Measurements from ENCODE around the gene P4HB. TPM values are rescaled to one million over a fixed set of nuclear protein-coding genes. Genes with fewer than 3 reads are reported as not detected.

The P4HB gene
- total RNA-seq, 1 donor from 2014 or later = 1,272 TPM

DNA sequence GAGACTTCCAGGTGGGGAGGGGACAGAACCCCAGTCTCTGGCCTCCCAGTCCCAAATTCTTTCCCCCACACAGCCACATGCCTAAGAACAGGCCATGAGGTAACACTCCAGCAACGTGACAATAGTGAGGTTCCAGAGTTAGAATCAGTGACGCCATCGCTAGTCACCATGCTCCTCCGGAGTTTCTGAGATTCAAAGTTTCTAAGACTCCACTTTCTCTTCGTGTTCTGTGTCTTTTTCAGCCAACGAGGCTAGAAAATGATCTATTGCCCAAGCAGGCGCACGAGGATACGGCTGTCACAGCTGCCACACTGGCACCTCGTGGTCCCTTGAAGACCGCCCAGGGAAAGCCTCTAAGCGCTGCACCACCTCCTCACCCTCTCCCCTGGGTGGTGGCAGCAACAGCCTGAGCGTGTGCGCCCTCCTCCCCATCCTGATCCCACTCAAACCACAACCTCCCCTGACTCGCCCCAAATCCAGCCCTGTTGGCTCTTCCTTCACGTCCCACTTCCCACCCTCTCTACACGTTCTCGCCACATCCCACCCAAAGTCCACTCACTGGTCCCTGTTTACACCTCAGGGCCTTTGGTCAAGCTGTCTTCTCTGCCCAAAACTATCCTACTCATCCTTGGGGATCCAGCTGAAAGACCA, 28.3 kb downstream of the P4HB start:
- DNase-seq (ENCODE audit: low read depth) = no peak
- TF ChIP-seq, protein P1, sequence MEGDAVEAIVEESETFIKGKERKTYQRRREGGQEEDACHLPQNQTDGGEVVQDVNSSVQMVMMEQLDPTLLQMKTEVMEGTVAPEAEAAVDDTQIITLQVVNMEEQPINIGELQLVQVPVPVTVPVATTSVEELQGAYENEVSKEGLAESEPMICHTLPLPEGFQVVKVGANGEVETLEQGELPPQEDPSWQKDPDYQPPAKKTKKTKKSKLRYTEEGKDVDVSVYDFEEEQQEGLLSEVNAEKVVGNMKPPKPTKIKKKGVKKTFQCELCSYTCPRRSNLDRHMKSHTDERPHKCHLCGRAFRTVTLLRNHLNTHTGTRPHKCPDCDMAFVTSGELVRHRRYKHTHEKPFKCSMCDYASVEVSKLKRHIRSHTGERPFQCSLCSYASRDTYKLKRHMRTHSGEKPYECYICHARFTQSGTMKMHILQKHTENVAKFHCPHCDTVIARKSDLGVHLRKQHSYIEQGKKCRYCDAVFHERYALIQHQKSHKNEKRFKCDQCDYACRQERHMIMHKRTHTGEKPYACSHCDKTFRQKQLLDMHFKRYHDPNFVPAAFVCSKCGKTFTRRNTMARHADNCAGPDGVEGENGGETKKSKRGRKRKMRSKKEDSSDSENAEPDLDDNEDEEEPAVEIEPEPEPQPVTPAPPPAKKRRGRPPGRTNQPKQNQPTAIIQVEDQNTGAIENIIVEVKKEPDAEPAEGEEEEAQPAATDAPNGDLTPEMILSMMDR (conservative IDR thresholded peaks at IDR 0.05; ENCODE audit: low read depth, low read length) = no peak
- H3K4me3 ChIP-seq (ENCODE audit: low read depth, low read length) = peak overlapping the region; percentile 77

DNA sequence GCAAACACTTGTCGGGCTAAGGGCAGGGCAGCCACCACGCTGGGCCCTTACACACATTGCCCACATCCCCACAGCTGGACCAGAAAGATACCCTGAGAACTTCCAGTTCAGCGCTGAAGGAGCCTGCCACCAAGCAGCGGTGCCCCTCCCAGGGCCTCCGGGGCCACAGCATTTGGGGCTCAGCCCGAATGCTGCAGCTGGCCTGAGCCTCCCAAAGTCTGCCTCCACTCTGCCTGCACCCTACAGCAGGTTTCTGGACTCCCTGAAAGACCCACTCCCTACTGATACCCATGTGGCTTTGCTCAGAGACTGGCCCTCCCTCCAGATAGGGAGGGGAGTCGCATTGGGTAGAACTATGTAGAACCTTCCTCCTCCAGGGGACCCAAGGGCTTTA, 28.8 kb downstream of the P4HB start:
- TF ChIP-seq, protein P1 (conservative IDR thresholded peaks at IDR 0.05; ENCODE audit: low read depth, low read length) = no peak
- DNase-seq (ENCODE audit: low read depth) = no peak
- H3K4me3 ChIP-seq (ENCODE audit: low read depth, low read length) = peak overlapping the region; percentile 77

DNA sequence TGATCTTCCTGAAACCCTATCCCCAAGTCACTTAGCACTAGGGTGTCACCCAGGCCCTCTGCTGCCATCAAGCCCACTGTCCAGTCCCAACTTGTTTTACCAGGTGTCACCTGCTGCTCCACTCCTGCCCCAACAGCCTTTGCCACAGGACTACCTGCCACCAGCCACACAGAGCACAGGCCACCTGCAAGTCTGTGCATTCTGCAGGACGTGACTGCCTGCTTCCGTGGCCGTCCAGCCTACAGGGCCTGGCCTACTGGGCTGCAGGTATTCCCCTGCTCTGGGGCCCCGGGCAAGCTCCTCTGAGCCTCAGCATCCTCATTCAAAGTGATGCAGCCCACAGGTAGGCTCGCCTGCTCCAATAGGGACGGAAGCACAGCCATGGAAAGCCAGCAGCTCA, 30.5 kb downstream of the P4HB start:
- DNase-seq (ENCODE audit: low read depth) = no peak

DNA sequence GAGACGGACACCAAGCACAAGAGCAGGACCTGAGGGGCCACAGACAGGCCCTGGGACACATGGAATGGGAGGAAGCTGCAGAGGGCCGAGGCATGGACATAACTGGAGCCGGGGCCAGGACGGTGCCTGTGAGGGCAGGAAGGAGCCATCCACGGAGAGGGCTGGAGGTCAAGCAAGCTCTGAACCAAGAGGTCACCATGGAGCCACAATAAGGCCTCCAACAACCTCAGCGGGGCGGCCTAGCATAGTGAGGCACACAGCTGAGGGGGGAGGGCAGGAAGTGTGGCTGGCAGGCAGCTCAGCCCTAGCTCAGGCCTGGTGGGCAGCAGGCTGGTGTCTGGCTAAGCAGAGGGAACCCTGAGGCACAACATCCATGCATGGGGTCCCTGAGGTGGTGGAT, 31.7 kb downstream of the P4HB start:
- no peak overlapping the region for H3K4me3 ChIP-seq (ENCODE audit: low read depth, low read length)
- TF ChIP-seq, protein P1 (conservative IDR thresholded peaks at IDR 0.05; ENCODE audit: low read depth, low read length) = no peak
- no peak for DNase-seq (ENCODE audit: low read depth)

More for the DNA sequence above, 30.5 kb downstream of the P4HB start:
- TF ChIP-seq, protein P1 (conservative IDR thresholded peaks at IDR 0.05; ENCODE audit: low read depth, low read length) = no peak
- H3K4me3 ChIP-seq (ENCODE audit: low read depth, low read length) = no peak overlapping the region

GRCh38 chr17:81825841-81826466, 34.4 kb downstream of the P4HB start:
- no peak overlapping the region for H3K4me3 ChIP-seq (ENCODE audit: low read depth, low read length)
- no peak for DNase-seq (ENCODE audit: low read depth)
- TF ChIP-seq, protein P1 (conservative IDR thresholded peaks at IDR 0.05; ENCODE audit: low read depth, low read length) = no peak

- DNase-seq (ENCODE audit: low read depth) = no peak
- H3K4me3 ChIP-seq (ENCODE audit: low read depth, low read length) = no peak overlapping the region
- TF ChIP-seq, protein P1 (conservative IDR thresholded peaks at IDR 0.05; ENCODE audit: low read depth, low read length) = no peak
Observed at GRCh38 chr17:81824595-81824994, 35.7 kb downstream of the P4HB start.

Data from epithelial cell of proximal tubule (primary cell).